ENCODE measurements around the gene FOXP1. TPM values are rescaled to one million over a fixed set of nuclear protein-coding genes. Genes with fewer than 3 reads are reported as not detected.

FOXP1 gene
- total and polyA plus RNA-seq, 2 donors (not counting 1 experiment from before 2014, with no cell fraction given) = 91.1 to 508 TPM

GRCh38 chr3:71294919-71295318 lies 288.6 kb downstream of the FOXP1 start:
- DNase-seq = no peak
- no CpG with 5 or more reads among the region's 7 CpGs for WGBS (ENCODE audit: insufficient coverage)
- ChIA-PET POLR2A (interaction anchor here (0.7 kb wide), 1 partner anchor 285 kb away, joined by 3 read pairs; no protein-coding TSS in a partner anchor), CTCF (no interaction called here)
- Histone ChIP-seq H3K4me1 (ENCODE audit: control insufficient read depth in 2 of 2, insufficient read depth in 2 of 2, low read length in 2 of 2) (peaks cover 0 to 9% of the 10 kb centered on the region in 2 donors), H3K9me3 (ENCODE audit: control extremely low read depth in 1 of 3, control insufficient read depth in 2 of 3, insufficient read depth in 1 of 3, low read length in 2 of 3) (no peaks in the 10 kb centered on the region), H3K4me3 (ENCODE audit: control extremely low read depth in 1 of 5, extremely low read depth in 1 of 5, insufficient read depth in 1 of 5, low read depth in 2 of 5, low read length in 4 of 5) (no peak overlapping the region), H3K36me3 (replicated peaks in 1 of 2; ENCODE audit: control extremely low read depth in 1 of 2, control insufficient read depth in 1 of 2, extremely low read depth in 1 of 2, insufficient read depth in 2 of 2, low read length in 1 of 2) (peaks cover 15 to 25% of the 10 kb centered on the region in 2 experiments), H3K79me2 (ENCODE audit: control insufficient read depth, insufficient read depth, low read length) (peaks cover 100% of the 10 kb centered on the region), H3K9ac (ENCODE audit: low read length) (no peak overlapping the region), H2AFZ (ENCODE audit: insufficient read depth, low read depth, low read length, poor library complexity, severe bottlenecking) (no peak overlapping the region), H3K27ac (ENCODE audit: low read length in 2 of 2) (no peak overlapping the region), H3K4me2 (replicated peaks; ENCODE audit: low read depth, low read length, poor library complexity, severe bottlenecking) (no peak overlapping the region), H3K27me3 (replicated peaks in 1 of 4; ENCODE audit: control extremely low read depth in 1 of 4, control insufficient read depth in 3 of 4, insufficient read depth in 4 of 4, low read length in 3 of 4) (no peaks in the 10 kb centered on the region), H4K20me1 (ENCODE audit: control insufficient read depth, insufficient read depth, low read length, poor library complexity, severe bottlenecking) (peaks cover 10% of the 10 kb centered on the region)
- Mint-ChIP-seq H3K27ac (no peak overlapping the region), H3K4me3 (no peak overlapping the region), H3K9me3 (ENCODE audit: insufficient read depth) (no peaks in the 10 kb centered on the region), H3K27me3 (no peaks in the 10 kb centered on the region), H3K4me1 (peaks cover 38% of the 10 kb centered on the region)
- TF ChIP-seq CTCF (IDR thresholded peaks at IDR 0.05) (no peak), EZH2 (IDR thresholded peaks at IDR 0.05; ENCODE audit: borderline replicate concordance, insufficient read depth, low read depth, low read length, poor library complexity, severe bottlenecking) (no peak)
- intact Hi-C loops (cut with micrococcal nuclease) = loop anchor here (10.0 kb wide), 1 partner anchor 50 kb away; no protein-coding TSS in a partner anchor
- no peak for ATAC-seq (ENCODE audit: low read depth)

- Histone ChIP-seq H3K27me3 (replicated peaks in 1 of 4; ENCODE audit: control extremely low read depth in 1 of 4, control insufficient read depth in 3 of 4, insufficient read depth in 4 of 4, low read length in 3 of 4) (no peaks in the 10 kb centered on the region), H3K4me1 (ENCODE audit: control insufficient read depth in 2 of 2, insufficient read depth in 2 of 2, low read length in 2 of 2) (no peaks in the 10 kb centered on the region), H4K20me1 (ENCODE audit: control insufficient read depth, insufficient read depth, low read length, poor library complexity, severe bottlenecking) (peaks cover 17% of the 10 kb centered on the region), H2AFZ (ENCODE audit: insufficient read depth, low read depth, low read length, poor library complexity, severe bottlenecking) (no peak overlapping the region), H3K4me2 (replicated peaks; ENCODE audit: low read depth, low read length, poor library complexity, severe bottlenecking) (no peak overlapping the region), H3K79me2 (ENCODE audit: control insufficient read depth, insufficient read depth, low read length) (peaks cover 98% of the 10 kb centered on the region), H3K27ac (ENCODE audit: low read length in 2 of 2) (peak overlapping the region in 1 of 2 donors; percentile 64), H3K4me3 (ENCODE audit: control extremely low read depth in 1 of 5, extremely low read depth in 1 of 5, insufficient read depth in 1 of 5, low read depth in 2 of 5, low read length in 4 of 5) (no peak overlapping the region), H3K9ac (ENCODE audit: low read length) (no peak overlapping the region), H3K36me3 (replicated peaks in 1 of 2; ENCODE audit: control extremely low read depth in 1 of 2, control insufficient read depth in 1 of 2, extremely low read depth in 1 of 2, insufficient read depth in 2 of 2, low read length in 1 of 2) (peaks cover 14 to 16% of the 10 kb centered on the region in 2 experiments), H3K9me3 (ENCODE audit: control extremely low read depth in 1 of 3, control insufficient read depth in 2 of 3, insufficient read depth in 1 of 3, low read length in 2 of 3) (no peaks in the 10 kb centered on the region)
- ChIA-PET POLR2A (no interaction called here), CTCF (no interaction called here)
- Mint-ChIP-seq H3K4me1 (peaks cover 29% of the 10 kb centered on the region), H3K27ac (no peak overlapping the region), H3K4me3 (no peak overlapping the region), H3K9me3 (ENCODE audit: insufficient read depth) (no peaks in the 10 kb centered on the region), H3K27me3 (no peaks in the 10 kb centered on the region)
- TF ChIP-seq EZH2 (IDR thresholded peaks at IDR 0.05; ENCODE audit: borderline replicate concordance, insufficient read depth, low read depth, low read length, poor library complexity, severe bottlenecking) = no peak
- TF ChIP-seq CTCF (IDR thresholded peaks at IDR 0.05) = no peak
- DNase-seq (no peak), ATAC-seq (ENCODE audit: low read depth) (no peak)
- intact Hi-C loops (cut with micrococcal nuclease) = loop anchor here (10.0 kb wide), 1 partner anchor 46 kb away; no protein-coding TSS in a partner anchor
- 100% methylated on average over 2 of the region's 2 CpGs for WGBS (ENCODE audit: insufficient coverage)
Observed at GRCh38 chr3:71290301-71290700, 293.2 kb downstream of the FOXP1 start.

Data from B cell (primary cell).